ENCODE measurements around the gene PPP2R5C. TPM values are rescaled to one million over a fixed set of nuclear protein-coding genes. Genes with fewer than 3 reads are reported as not detected.
"Not testable (repeated sequence)": the region's sequence is repeated elsewhere in the genome, so short reads cannot be mapped to it uniquely, and the experiment has no call there.

The PPP2R5C gene
- total RNA-seq, 1 donor from 2014 or later, result 125 TPM

GRCh38 chr14:101719045-101719645, 42.4 kb upstream of the PPP2R5C start:
- no peak overlapping the region for H3K27ac Mint-ChIP-seq
- no peak for DNase-seq (ENCODE audit: low spot score in 2 of 2, unreplicated experiment in 2 of 2)
- TF ChIP-seq CTCF (IDR thresholded peaks at IDR 0.05; ENCODE audit: unreplicated experiment), result no peak
- peaks cover 2% of the 10 kb centered on the region for H3K27me3 Mint-ChIP-seq (ENCODE audit: low read depth)
- no peaks in the 10 kb centered on the region for H3K36me3 Mint-ChIP-seq
- peaks cover 4% of the 10 kb centered on the region for H3K9me3 Mint-ChIP-seq
- peaks cover 4% of the 10 kb centered on the region for H3K4me1 Mint-ChIP-seq
- H3K4me3 Mint-ChIP-seq, result no peak overlapping the region

- no peak overlapping the region for H3K27ac Mint-ChIP-seq
- H3K9me3 Mint-ChIP-seq, result peaks cover 4% of the 10 kb centered on the region
- no peak for TF ChIP-seq CTCF (IDR thresholded peaks at IDR 0.05; ENCODE audit: unreplicated experiment)
- H3K27me3 Mint-ChIP-seq (ENCODE audit: low read depth), result peaks cover 2% of the 10 kb centered on the region
- no peak for DNase-seq (ENCODE audit: low spot score in 2 of 2, unreplicated experiment in 2 of 2)
- no peak overlapping the region for H3K4me3 Mint-ChIP-seq
- H3K4me1 Mint-ChIP-seq, result peaks cover 4% of the 10 kb centered on the region
- H3K36me3 Mint-ChIP-seq, result no peaks in the 10 kb centered on the region
These were observed 41.8 kb upstream of the PPP2R5C start for GRCh38 chr14:101719708-101720107.

- Mint-ChIP-seq H3K4me3 (no peak overlapping the region), H3K27ac (no peak overlapping the region), H3K4me1 (peaks cover 4% of the 10 kb centered on the region), H3K9me3 (peaks cover 4% of the 10 kb centered on the region), H3K27me3 (ENCODE audit: low read depth) (peaks cover 2% of the 10 kb centered on the region), H3K36me3 (no peaks in the 10 kb centered on the region)
- no peak for TF ChIP-seq CTCF (IDR thresholded peaks at IDR 0.05; ENCODE audit: unreplicated experiment)
- DNase-seq (ENCODE audit: low spot score in 2 of 2, unreplicated experiment in 2 of 2), result no peak
These were observed 40.4 kb upstream of the PPP2R5C start for GRCh38 chr14:101721111-101721510.

- H3K9me3 Mint-ChIP-seq, result peaks cover 4% of the 10 kb centered on the region
- H3K4me3 Mint-ChIP-seq, result no peak overlapping the region
- no peak for TF ChIP-seq CTCF (IDR thresholded peaks at IDR 0.05; ENCODE audit: unreplicated experiment)
These were observed 39.4 kb upstream of the PPP2R5C start for GRCh38 chr14:101721951-101722661.

GRCh38 chr14:101723061-101723595, 38.4 kb upstream of the PPP2R5C start:
- no peak for TF ChIP-seq CTCF (IDR thresholded peaks at IDR 0.05; ENCODE audit: unreplicated experiment)
- peaks cover 4% of the 10 kb centered on the region for H3K9me3 Mint-ChIP-seq
- peaks cover 2% of the 10 kb centered on the region for H3K27me3 Mint-ChIP-seq (ENCODE audit: low read depth)
- no peaks in the 10 kb centered on the region for H3K36me3 Mint-ChIP-seq
- H3K4me1 Mint-ChIP-seq, result peaks cover 4% of the 10 kb centered on the region
- DNase-seq (ENCODE audit: low spot score in 2 of 2, unreplicated experiment in 2 of 2), result no peak
- H3K4me3 Mint-ChIP-seq, result no peak overlapping the region
- no peak overlapping the region for H3K27ac Mint-ChIP-seq

More at GRCh38 chr14:101721951-101722661, 39.4 kb upstream of the PPP2R5C start:
- Mint-ChIP-seq H3K36me3 (no peaks in the 10 kb centered on the region), H3K4me1 (peaks cover 4% of the 10 kb centered on the region), H3K27me3 (ENCODE audit: low read depth) (peaks cover 2% of the 10 kb centered on the region), H3K27ac (no peak overlapping the region)
- no peak for DNase-seq (ENCODE audit: low spot score in 2 of 2, unreplicated experiment in 2 of 2)

- H3K27me3 Mint-ChIP-seq (ENCODE audit: low read depth); H3K9me3 Mint-ChIP-seq; H3K4me3 Mint-ChIP-seq; DNase-seq (ENCODE audit: low spot score in 2 of 2, unreplicated experiment in 2 of 2); H3K27ac Mint-ChIP-seq; H3K4me1 Mint-ChIP-seq; H3K36me3 Mint-ChIP-seq: not testable (repeated sequence)
These were observed 35.9 kb upstream of the PPP2R5C start for GRCh38 chr14:101725652-101726051.
